Psoas muscle (tissue), 8 donors: ENCODE measurements around the gene XPNPEP1. TPM values are rescaled to one million over a fixed set of nuclear protein-coding genes. Genes with fewer than 3 reads are reported as not detected.
"Not testable (repeated sequence)": the region's sequence is repeated elsewhere in the genome, so short reads cannot be mapped to it uniquely, and the experiment has no call there.

Experiments used
- ATAC-seq, 4 donors: fragments of 200-7000 bp; cut with Tn5 transposase; one replicate each; pipeline ENCODE4 v1.9.1; 2020; ENCODE audit warnings: moderate library complexity in 3 of 4, mild to moderate bottlenecking in 2 of 4
- DNase-seq, 2 donors: peaks; one replicate each; pipeline ENCODE4 v3.0.0-alpha.2; 2020
- H3K27ac ChIP-seq: fragments of 200-600 bp; one replicate; pipeline ENCODE4 v1.8.0; 2022
- H3K27me3 ChIP-seq, 3 donors: fragments of 200-600 bp in 1 of 3; one replicate each; pipeline versions ENCODE4 v1.6.1 to v1.8.0; 2013 to 2022; ENCODE audit warnings: low read length in 2 of 3, mild to moderate bottlenecking in 2 of 3, moderate library complexity in 1 of 3; ENCODE audit not compliant: insufficient read depth in 3 of 3
- H3K36me3 ChIP-seq, 2 donors: fragments of 200-600 bp in 1 of 2; one replicate each; pipeline versions ENCODE4 v1.6.1 to v1.8.0; 2013 to 2022; ENCODE audit warnings: low read depth in 1 of 2, mild to moderate bottlenecking in 1 of 2, moderate library complexity in 1 of 2; ENCODE audit not compliant: insufficient read depth in 1 of 2
- H3K4me1 ChIP-seq: fragments of 200-600 bp; one replicate; pipeline ENCODE4 v1.8.0; 2022
- H3K4me3 ChIP-seq: fragments of 200-600 bp; one replicate; pipeline ENCODE4 v1.8.0; 2022; ENCODE audit warnings: mild to moderate bottlenecking
- H3K9me3 ChIP-seq: fragments of 200-600 bp; one replicate; pipeline ENCODE4 v1.8.0; 2022
- CTCF ChIP-seq: fragments of 200-600 bp; IDR thresholded peaks from one replicate; pipeline ENCODE4 v1.8.0; 2022; ENCODE audit warnings: antibody characterized with exemption
- WGBS, 3 donors: extraction: QIAGEN DNeasy Blood & Tissue Kit; methylation state at CpG; one replicate each; pipeline versions ENCODE4 v1.1.6 to v1.1.7; 2013; 5-methylcytosine and 5-hydroxymethylcytosine counted together
- intact Hi-C, 2 donors: fragments of 100-400 bp; cut with DNase I; formaldehyde crosslinking; loops; one replicate each; pipeline versions ENCODE4 v1.11.0 to v1.14.2; 2022
- polyA plus RNA-seq, 3 donors: library from polyadenylated mRNA; stranded (reverse); fragments of 200-250 nt; gene quantifications; one replicate each; pipeline ENCODE4 v1.2.3, GENCODE V29; 2013
- total RNA-seq, 4 donors: library from RNA; stranded (reverse); fragmentation: NEBNext Ultra II Directional in 2 of 4; extraction: Animal tissue kit (Norgen Biotek cat#: 25700) in 2 of 4; gene quantifications; one replicate each; pipeline versions ENCODE4 v1.2.1 to v1.2.4, GENCODE V29; 2021 to 2023
- donor health status: healthy with polysubstance abuse.
- donor health status: DM: no; HTN: no; CAD: no; lungs with moderate emphysema.
- donor health status: Bipolar disorder and iron deficiency.
- donor health status: healthy.
- donor health status: DM: yes; HTN: yes; CAD: no.
- donor health status: DM: no; HTN: no; CAD: no.
- donor health status: DM: no; HTN: no; CAD: no.
- donor health status: DM: yes; HTN: yes; CAD: no.

Gene XPNPEP1
- total and polyA plus RNA-seq, 7 donors = 22.6 to 62.3 (median 37.3) TPM

DNA sequence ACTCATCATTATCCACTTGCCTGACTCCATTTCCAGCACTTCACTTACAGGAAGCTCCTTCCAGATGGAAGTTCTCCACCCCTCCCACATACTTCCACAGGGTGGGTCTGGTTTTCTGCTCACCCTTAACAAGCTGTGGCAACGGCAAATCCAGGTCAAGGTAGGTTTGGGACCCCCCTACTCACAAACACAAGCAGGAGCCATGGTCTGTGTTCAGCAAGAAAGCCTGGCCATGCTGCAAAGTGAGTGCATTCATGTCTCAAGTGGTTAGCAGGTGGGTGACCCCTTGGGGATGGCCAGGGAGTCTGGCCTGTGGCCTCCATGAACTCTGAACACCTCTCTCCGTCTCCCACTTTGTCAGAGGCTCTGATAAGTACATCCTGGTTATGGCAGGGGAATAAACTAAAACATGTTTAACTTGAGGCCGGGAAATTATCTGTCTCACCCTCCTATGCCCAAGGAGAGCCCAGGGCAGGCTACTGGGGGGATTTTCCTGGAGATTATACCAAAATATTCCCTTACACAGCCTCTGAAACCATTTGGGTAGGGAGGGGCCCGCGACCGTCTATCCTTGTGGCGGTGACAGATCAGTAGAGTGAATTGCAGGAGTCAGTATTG lies 844 bp downstream of the XPNPEP1 start:
- intact Hi-C loops = loop anchor here in 1 of 2 donors (2.0 to 5.0 kb wide), 2 partner anchors 35 to 86 kb away; no protein-coding TSS in a partner anchor
- peak overlapping the region; percentile 95 for H3K4me3 ChIP-seq
- H3K27ac ChIP-seq = peak overlapping the region; percentile 99
- no peak for TF ChIP-seq CTCF
- DNase-seq (no peak), ATAC-seq (peak in 2 of 4 donors; percentile 17 to 26)
- H3K27me3 ChIP-seq = no peaks in the 10 kb centered on the region
- peaks cover 13% of the 10 kb centered on the region for H3K4me1 ChIP-seq
- H3K9me3 ChIP-seq = no peaks in the 10 kb centered on the region
- no peaks in the 10 kb centered on the region for H3K36me3 ChIP-seq
- WGBS, 3 donors = 19 to 26% (median 23%) methylated on average over 7 of the region's 7 CpGs

DNA sequence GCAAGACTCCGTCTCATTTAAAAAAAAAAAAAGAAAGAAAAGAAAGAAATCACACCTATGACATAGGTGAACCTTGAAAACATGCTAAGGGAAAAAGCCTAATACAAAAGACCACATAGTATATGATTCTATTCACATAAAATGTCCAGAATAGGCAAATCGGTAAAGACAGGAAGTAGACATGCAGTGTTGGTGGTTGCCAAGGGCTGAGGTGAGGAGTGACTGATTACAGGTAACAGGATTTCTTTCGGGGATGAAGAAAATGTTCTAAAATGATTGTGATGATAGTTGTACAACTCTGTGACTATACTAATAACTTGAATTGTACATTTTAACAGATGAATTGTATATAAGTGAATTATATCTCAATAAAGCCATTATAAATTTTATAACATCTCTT lies 3.3 kb downstream of the XPNPEP1 start:
- Histone ChIP-seq H3K27me3 (no peaks in the 10 kb centered on the region), H3K4me1 (peaks cover 23% of the 10 kb centered on the region), H3K27ac (no peak overlapping the region), H3K4me3 (no peak overlapping the region), H3K36me3 (no peaks in the 10 kb centered on the region), H3K9me3 (no peaks in the 10 kb centered on the region)
- intact Hi-C loops = loop anchor here in 1 of 2 donors (5.0 kb wide), 1 partner anchor 33 kb away; no protein-coding TSS in a partner anchor
- 86 to 88% (median 88%) methylated on average over 3 of the region's 3 CpGs for WGBS, 3 donors
- DNase-seq (no peak), ATAC-seq (no peak)
- no peak for TF ChIP-seq CTCF

GRCh38 chr10:109919220-109919619 lies 4.1 kb downstream of the XPNPEP1 start:
- ATAC-seq (no peak), DNase-seq (no peak)
- H3K4me1 ChIP-seq = peaks cover 25% of the 10 kb centered on the region
- TF ChIP-seq CTCF = no peak
- intact Hi-C loops = no loop called here
- no peaks in the 10 kb centered on the region for H3K36me3 ChIP-seq
- H3K9me3 ChIP-seq = no peaks in the 10 kb centered on the region
- WGBS, 3 donors = 91 to 97% (median 91%) methylated on average over 2 of the region's 2 CpGs
- no peak overlapping the region for H3K27ac ChIP-seq
- H3K4me3 ChIP-seq = no peak overlapping the region
- H3K27me3 ChIP-seq = no peaks in the 10 kb centered on the region

- DNase-seq, H3K36me3 ChIP-seq, ATAC-seq, H3K9me3 ChIP-seq, H3K4me3 ChIP-seq, H3K27ac ChIP-seq, H3K27me3 ChIP-seq, intact Hi-C loops: not testable (repeated sequence)
- H3K4me1 ChIP-seq = peaks cover 22% of the 10 kb centered on the region
- 91 to 96% (median 94%) methylated on average over 6 of the region's 6 CpGs for WGBS, 3 donors
Observed at GRCh38 chr10:109918707-109919106, 4.6 kb downstream of the XPNPEP1 start.

- WGBS, 3 donors = 61 to 72% (median 61%) methylated on average over 2 of the region's 2 CpGs
- H3K27ac ChIP-seq = no peak overlapping the region
Observed at GRCh38 chr10:109915566-109915965, 7.7 kb downstream of the XPNPEP1 start.

More at GRCh38 chr10:109915566-109915965, 7.7 kb downstream of the XPNPEP1 start:
- no peak for DNase-seq
- no peak for TF ChIP-seq CTCF
- H3K36me3 ChIP-seq = peaks cover 0 to 10% of the 10 kb centered on the region in 2 donors
- peak in 2 of 4 donors; percentile 57 for ATAC-seq
- no peaks in the 10 kb centered on the region for H3K9me3 ChIP-seq
- H3K4me3 ChIP-seq = no peak overlapping the region
- peaks cover 28% of the 10 kb centered on the region for H3K4me1 ChIP-seq
- no peaks in the 10 kb centered on the region for H3K27me3 ChIP-seq
- intact Hi-C loops = no loop called here
